Right cardiac atrium (tissue), 5 donors: ENCODE results near the gene PKNOX2. TPM values are rescaled to one million over a fixed set of nuclear protein-coding genes. Genes with fewer than 3 reads are reported as not detected.
A peak's percentile ranks its signal among the peaks of the same experiment; 100 is the strongest.

ENCODE experiments used
- ATAC-seq, 2 donors: fragments of 200-7000 bp; cut with Tn5 transposase; one replicate each; pipeline versions ENCODE4 v1.8.0 to v1.9.1; 2020; ENCODE audit warnings: moderate library complexity in 2 of 2, mild to moderate bottlenecking in 1 of 2
- DNase-seq, 3 donors: peaks; one replicate each; pipeline ENCODE4 v3.0.0-alpha.2; 2020
- H3K27ac ChIP-seq: one replicate; pipeline ENCODE4 v1.5.1; 2013; ENCODE audit warnings: mild to moderate bottlenecking, low read length, control low read depth, moderate library complexity
- H3K27me3 ChIP-seq: one replicate; pipeline ENCODE4 v1.6.1; 2013; ENCODE audit not compliant: control insufficient read depth, insufficient read depth
- H3K4me1 ChIP-seq: one replicate; pipeline ENCODE4 v1.6.1; 2013; ENCODE audit warnings: low read length; ENCODE audit not compliant: control insufficient read depth, insufficient read depth
- H3K4me3 ChIP-seq: one replicate; pipeline ENCODE4 v1.5.1; 2013; ENCODE audit warnings: low read length, control low read depth
- H3K9me3 ChIP-seq: one replicate; pipeline ENCODE4 v1.6.1; 2013; ENCODE audit warnings: low read length; ENCODE audit not compliant: control insufficient read depth
- WGBS: extraction: QIAGEN DNeasy Blood & Tissue Kit; methylation state at CpG from one replicate; pipeline ENCODE4 v1.1.7; 2013; 5-methylcytosine and 5-hydroxymethylcytosine counted together
- intact Hi-C, 4 donors: fragments of 100-400 bp; cut with DNase I; formaldehyde crosslinking; loops; one replicate each; pipeline versions ENCODE4 v1.11.0 to v1.14.0; 2022 to 2023
- polyA plus RNA-seq: library from polyadenylated mRNA; stranded (reverse); fragments of 200-250 nt; gene quantifications from one replicate; pipeline ENCODE4 v1.2.3, GENCODE V29; 2013
- total RNA-seq, 4 donors: library from RNA; stranded (reverse); fragmentation: NEBNext Ultra II Directional; extraction: Animal tissue kit (Norgen Biotek cat#: 25700); gene quantifications; one replicate each; pipeline ENCODE4 v1.2.1, GENCODE V29; 2021
- donor health status: healthy with polysubstance abuse.
- donor health status: DM: no; HTN: yes; CAD: no.
- donor health status: DM: no; HTN: no; CAD: no.
- donor health status: DM: no; HTN: yes; CAD: no; lungs with severe emphysema.
- donor health status: DM: yes; HTN: yes; CAD: no.

PKNOX2 gene
- total and polyA plus RNA-seq, 5 donors = 8.1 to 20.2 (median 17.6) TPM

GRCh38 chr11:125448136-125448535, 283.6 kb downstream of the PKNOX2 start:
- peak overlapping the region; percentile 55 for H3K27ac ChIP-seq
- peaks cover 14% of the 10 kb centered on the region for H3K4me1 ChIP-seq
- intact Hi-C loops = no loop called here
- H3K9me3 ChIP-seq = no peaks in the 10 kb centered on the region
- no peak overlapping the region for H3K4me3 ChIP-seq
- no peak for ATAC-seq
- 74% methylated on average over 3 of the region's 3 CpGs for WGBS
- H3K27me3 ChIP-seq = no peaks in the 10 kb centered on the region
- DNase-seq = peak in 2 of 3 donors; percentile 46 to 53

DNA sequence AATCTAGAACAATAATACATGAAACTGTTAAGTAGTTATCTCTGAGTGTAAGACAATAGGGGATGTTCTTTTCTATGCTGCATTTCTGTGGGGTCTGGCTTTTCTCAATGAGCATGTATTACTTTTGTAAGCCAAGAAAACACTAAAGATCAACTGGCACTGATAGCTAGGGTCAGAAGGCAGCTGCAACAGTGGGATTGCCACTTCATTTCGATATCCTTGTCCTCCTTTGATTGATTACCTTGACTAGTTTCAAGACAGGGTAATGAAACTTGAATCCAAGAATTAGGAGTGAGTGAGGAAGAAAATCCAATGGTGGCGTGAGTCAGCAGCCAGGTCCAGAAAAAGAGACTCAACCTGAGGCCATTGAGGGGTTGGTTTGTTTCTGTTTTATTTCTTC, 285.0 kb downstream of the PKNOX2 start:
- 78% methylated on average over 2 of the region's 2 CpGs for WGBS
- ATAC-seq = no peak
- Histone ChIP-seq H3K27ac (no peak overlapping the region), H3K4me3 (no peak overlapping the region), H3K4me1 (peaks cover 11% of the 10 kb centered on the region), H3K27me3 (no peaks in the 10 kb centered on the region), H3K9me3 (no peaks in the 10 kb centered on the region)
- intact Hi-C loops = no loop called here
- no peak for DNase-seq

GRCh38 chr11:125451400-125452124, 287.0 kb downstream of the PKNOX2 start:
- intact Hi-C loops = no loop called here
- H3K9me3 ChIP-seq = no peaks in the 10 kb centered on the region
- ATAC-seq (peak; percentile 90 to 94), DNase-seq (peak; percentile 75 to 92 (median 90))
- 15% methylated on average over 10 of the region's 10 CpGs for WGBS
- peak overlapping the region; percentile 13 for H3K4me3 ChIP-seq
- H3K4me1 ChIP-seq = peaks cover 9% of the 10 kb centered on the region
- peak overlapping the region; percentile 87 for H3K27ac ChIP-seq
- H3K27me3 ChIP-seq = no peaks in the 10 kb centered on the region

DNA sequence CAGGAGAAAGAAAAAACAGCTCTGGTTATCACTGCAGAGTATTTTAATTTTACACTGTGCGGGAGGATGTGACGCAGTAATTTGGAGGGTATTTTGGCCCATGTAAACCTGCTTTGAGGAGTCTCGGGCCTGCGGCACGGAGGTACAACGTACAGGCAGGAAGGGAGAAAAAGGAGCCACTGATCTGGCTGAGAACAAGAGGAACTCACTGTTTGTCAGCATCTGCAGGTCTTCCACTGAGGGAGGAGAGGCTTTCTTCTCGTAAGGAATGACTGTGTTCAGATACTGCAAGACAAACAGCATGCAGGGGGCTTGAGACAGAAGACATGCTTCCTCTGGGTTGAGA, 287.5 kb downstream of the PKNOX2 start:
- WGBS = 41% methylated on average over 7 of the region's 7 CpGs
- intact Hi-C loops = no loop called here
- Histone ChIP-seq H3K27ac (peak overlapping the region; percentile 87), H3K27me3 (no peaks in the 10 kb centered on the region), H3K4me1 (peaks cover 9% of the 10 kb centered on the region), H3K4me3 (peak overlapping the region; percentile 13), H3K9me3 (no peaks in the 10 kb centered on the region)
- no peak for DNase-seq
- peak; percentile 12 to 19 for ATAC-seq

DNA sequence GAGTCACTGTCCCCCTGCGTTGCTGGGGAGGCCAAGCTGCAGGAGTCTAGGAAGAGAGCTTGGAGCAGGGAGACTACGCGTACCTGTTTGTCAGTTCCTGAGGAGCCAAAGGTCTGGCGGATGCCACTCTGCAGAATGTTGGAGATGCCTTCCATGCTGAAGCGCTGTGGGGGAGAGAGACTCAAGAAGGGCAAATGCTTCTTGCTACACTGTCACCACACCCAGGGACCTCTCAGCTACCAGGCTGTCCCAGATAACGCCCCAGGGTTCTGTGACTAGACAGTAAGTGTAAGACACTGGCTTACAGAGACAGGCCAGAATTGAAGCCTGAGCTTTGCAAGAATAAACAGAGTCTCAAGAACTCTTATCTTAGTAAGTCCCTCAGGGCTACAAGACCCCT, 289.5 kb downstream of the PKNOX2 start:
- H3K4me1 ChIP-seq = peaks cover 13% of the 10 kb centered on the region
- intact Hi-C loops = no loop called here
- H3K9me3 ChIP-seq = no peaks in the 10 kb centered on the region
- H3K27ac ChIP-seq = no peak overlapping the region
- WGBS = 89% methylated on average over 6 of the region's 6 CpGs
- DNase-seq (no peak), ATAC-seq (no peak)
- no peaks in the 10 kb centered on the region for H3K27me3 ChIP-seq
- no peak overlapping the region for H3K4me3 ChIP-seq

- no peak for ATAC-seq
- intact Hi-C loops = no loop called here
- no peak for DNase-seq
- Histone ChIP-seq H3K27ac (no peak overlapping the region), H3K4me3 (no peak overlapping the region), H3K9me3 (no peaks in the 10 kb centered on the region), H3K4me1 (peaks cover 13% of the 10 kb centered on the region), H3K27me3 (no peaks in the 10 kb centered on the region)
- 86% methylated on average over 13 of the region's 13 CpGs for WGBS
These were observed 291.3 kb downstream of the PKNOX2 start for GRCh38 chr11:125455851-125456250.

DNA sequence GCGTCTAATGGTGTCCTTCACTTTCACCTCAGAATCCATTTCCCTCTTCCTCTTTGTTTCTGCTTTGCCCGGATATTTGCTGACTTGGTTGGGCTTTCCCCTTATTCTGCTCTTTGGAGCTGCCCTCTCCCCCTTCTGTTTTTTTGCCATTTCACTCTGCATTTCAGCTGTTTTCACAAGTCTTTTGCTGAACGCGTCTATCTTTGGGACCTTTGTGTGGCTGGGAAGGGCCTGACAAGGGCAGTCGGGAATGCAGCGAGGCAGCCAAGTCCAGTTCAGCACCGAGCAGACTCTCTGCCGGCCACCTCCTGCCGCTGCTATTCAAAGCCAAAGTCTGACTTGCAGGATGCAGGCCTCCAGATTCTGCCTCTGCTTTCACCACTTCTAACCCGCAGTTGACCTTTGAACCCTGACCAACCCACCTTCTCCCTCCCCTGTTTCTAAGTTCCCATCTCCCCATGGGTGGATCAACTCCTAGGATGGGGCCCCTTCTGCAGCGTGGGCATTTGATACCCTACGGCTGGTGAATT, 293.3 kb downstream of the PKNOX2 start:
- Histone ChIP-seq H3K4me3 (no peak overlapping the region), H3K9me3 (no peaks in the 10 kb centered on the region), H3K4me1 (peaks cover 4% of the 10 kb centered on the region), H3K27me3 (no peaks in the 10 kb centered on the region), H3K27ac (peak overlapping the region; percentile 46)
- 20% methylated on average over 12 of the region's 12 CpGs for WGBS
- ATAC-seq = peak; percentile 92 to 96
- intact Hi-C loops = no loop called here
- DNase-seq = peak; percentile 86 to 93 (median 91)

- intact Hi-C loops = no loop called here
- DNase-seq (no peak), ATAC-seq (no peak)
- 84% methylated on average over 6 of the region's 6 CpGs for WGBS
- H3K27me3 ChIP-seq = no peaks in the 10 kb centered on the region
- no peak overlapping the region for H3K27ac ChIP-seq
- H3K4me3 ChIP-seq = no peak overlapping the region
- H3K4me1 ChIP-seq = peaks cover 4% of the 10 kb centered on the region
- H3K9me3 ChIP-seq = no peaks in the 10 kb centered on the region
These were observed 295.7 kb downstream of the PKNOX2 start for GRCh38 chr11:125460275-125460674.

GRCh38 chr11:125463590-125464269, 299.2 kb downstream of the PKNOX2 start:
- ATAC-seq (no peak), DNase-seq (no peak)
- no peak overlapping the region for H3K27ac ChIP-seq
- H3K27me3 ChIP-seq = no peaks in the 10 kb centered on the region
- intact Hi-C loops = no loop called here
- no peak overlapping the region for H3K4me3 ChIP-seq
- WGBS = 69% methylated on average over 5 of the region's 5 CpGs
- H3K9me3 ChIP-seq = no peaks in the 10 kb centered on the region
- H3K4me1 ChIP-seq = no peaks in the 10 kb centered on the region

- 72% methylated on average over 4 of the region's 4 CpGs for WGBS
- peak in 1 of 2 donors; percentile 43 for ATAC-seq
- H3K9me3 ChIP-seq = no peaks in the 10 kb centered on the region
- DNase-seq = no peak
- H3K27ac ChIP-seq = no peak overlapping the region
- no peaks in the 10 kb centered on the region for H3K27me3 ChIP-seq
- intact Hi-C loops = no loop called here
- no peak overlapping the region for H3K4me3 ChIP-seq
- H3K4me1 ChIP-seq = no peaks in the 10 kb centered on the region
These were observed 299.7 kb downstream of the PKNOX2 start for GRCh38 chr11:125464270-125464662.

DNA sequence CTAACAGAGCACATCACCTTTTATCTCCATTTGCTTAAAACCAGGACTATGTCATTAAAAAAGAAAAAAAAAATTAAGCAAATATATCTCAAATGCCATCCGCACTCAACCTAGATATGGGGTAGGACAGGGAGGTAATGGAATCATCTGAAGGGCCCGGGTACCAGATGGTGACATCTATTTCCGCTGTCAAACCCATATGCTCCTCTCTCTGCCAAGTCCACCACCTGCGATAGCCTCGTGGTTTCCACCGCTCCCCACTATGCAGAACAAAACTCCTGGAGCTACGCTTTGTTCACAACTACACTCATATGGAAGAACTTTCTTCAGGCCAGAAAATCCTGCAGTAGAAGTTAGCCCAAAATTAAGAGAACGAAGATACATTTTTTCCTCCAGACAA, 300.1 kb downstream of the PKNOX2 start:
- no peak overlapping the region for H3K4me3 ChIP-seq
- no peak for DNase-seq
- no peaks in the 10 kb centered on the region for H3K4me1 ChIP-seq
- 94% methylated on average over 8 of the region's 8 CpGs for WGBS
- intact Hi-C loops = no loop called here
- H3K27me3 ChIP-seq = no peaks in the 10 kb centered on the region
- no peak overlapping the region for H3K27ac ChIP-seq
- H3K9me3 ChIP-seq = no peaks in the 10 kb centered on the region
- ATAC-seq = no peak
